B cell (primary cell): ENCODE results near the gene SRBD1. TPM values are rescaled to one million over a fixed set of nuclear protein-coding genes. Genes with fewer than 3 reads are reported as not detected.

ENCODE experiments used
- ATAC-seq: fragments of 200-7000 bp; cut with Tn5 transposase; one replicate; pipeline ENCODE4 v1.10.0; 2021; ENCODE audit warnings: low read depth, mild to moderate bottlenecking, moderate number of reproducible peaks, moderate library complexity
- CTCF ChIA-PET: fragments of 350-600 bp; sonication (Branson Sonifier 250); formaldehyde crosslinking; loops from one replicate; lab custom pipeline; 2021; ENCODE audit warnings: antibody characterized with exemption, inconsistent platforms; lab: Charles Lee
- POLR2A ChIA-PET: fragments of 350-600 bp; sonication (Branson Sonifier 250); formaldehyde crosslinking; loops from one replicate; lab custom pipeline; 2021; ENCODE audit warnings: antibody characterized with exemption; lab: Charles Lee
- DNase-seq: peaks from one replicate; pipeline ENCODE4 v3.0.0; 2013
- H2AFZ ChIP-seq: 2 replicates; pipeline ENCODE4 v1.6.1; 2012; ENCODE audit warnings: mild to moderate bottlenecking, low read depth, low read length; ENCODE audit not compliant: insufficient read depth, poor library complexity, severe bottlenecking
- H3K27ac ChIP-seq, 2 donors: 1 replicate in 1 of 2; 2 replicates in 1 of 2; pipeline ENCODE4 v1.5.1; 2012 to 2013; ENCODE audit warnings: low read length in 2 of 2, mild to moderate bottlenecking in 2 of 2, moderate library complexity in 1 of 2
- H3K27me3 ChIP-seq, 4 experiments: fragments of 200-600 bp in 1 of 4; sonication (generic) in 1 of 4; replicated peaks in 1 of 4; 1 replicate in 2 of 4; 2 replicates in 2 of 4; pipeline versions ENCODE4 v1.6.1 to v1.7.0; 2013 to 2016; ENCODE audit warnings: low read length in 3 of 4, mild to moderate bottlenecking in 2 of 4, mixed read lengths in 1 of 4, moderate library complexity in 1 of 4; ENCODE audit not compliant: insufficient read depth in 4 of 4, control insufficient read depth in 3 of 4; ENCODE audit errors: control extremely low read depth in 1 of 4
- H3K36me3 ChIP-seq, 2 experiments: replicated peaks in 1 of 2; 1 replicate in 1 of 2; 2 replicates in 1 of 2; pipeline versions ENCODE4 v1.6.1 to v1.7.1; 2013; ENCODE audit warnings: low read length in 1 of 2; ENCODE audit not compliant: insufficient read depth in 2 of 2, control insufficient read depth in 1 of 2; ENCODE audit errors: control extremely low read depth in 1 of 2, extremely low read depth in 1 of 2
- H3K4me1 ChIP-seq, 2 donors: fragments of 200-600 bp in 1 of 2; sonication (generic) in 1 of 2; 1 replicate in 1 of 2; 2 replicates in 1 of 2; pipeline versions ENCODE4 v1.5.1 to v1.6.1; 2013 to 2017; ENCODE audit warnings: low read length in 2 of 2; ENCODE audit not compliant: control insufficient read depth in 2 of 2, insufficient read depth in 2 of 2
- H3K4me2 ChIP-seq: replicated peaks from 2 replicates; pipeline ENCODE3; 2012; ENCODE audit warnings: mild to moderate bottlenecking, low read depth, low read length; ENCODE audit not compliant: poor library complexity, severe bottlenecking
- H3K4me3 ChIP-seq, 5 experiments: fragments of 200-600 bp in 1 of 5; sonication (generic) in 1 of 5; 1 replicate in 3 of 5; 2 replicates in 2 of 5; pipeline versions ENCODE4 v1.5.1 to v1.7.0; 2011 to 2016; ENCODE audit warnings: low read length in 4 of 5, mild to moderate bottlenecking in 4 of 5, low read depth in 2 of 5, control low read depth in 1 of 5, moderate library complexity in 1 of 5; ENCODE audit not compliant: insufficient read depth in 1 of 5; ENCODE audit errors: control extremely low read depth in 1 of 5, extremely low read depth in 1 of 5
- H3K79me2 ChIP-seq: fragments of 200-600 bp; sonication (generic); one replicate; pipeline ENCODE4 v1.6.0; 2016; ENCODE audit warnings: low read length; ENCODE audit not compliant: control insufficient read depth, insufficient read depth
- H3K9ac ChIP-seq: fragments of 200-600 bp; sonication (generic); 2 replicates; pipeline ENCODE4 v1.6.1; 2017; ENCODE audit warnings: mild to moderate bottlenecking, low read length, moderate library complexity
- H3K9me3 ChIP-seq, 3 donors: one replicate each; pipeline versions ENCODE4 v1.6.1 to v1.7.1; 2013; ENCODE audit warnings: low read length in 2 of 3; ENCODE audit not compliant: control insufficient read depth in 2 of 3, insufficient read depth in 1 of 3; ENCODE audit errors: control extremely low read depth in 1 of 3
- H4K20me1 ChIP-seq: 2 replicates; pipeline ENCODE4 v1.6.0; 2012; ENCODE audit warnings: mild to moderate bottlenecking, low read length; ENCODE audit not compliant: insufficient read depth, control insufficient read depth, poor library complexity, severe bottlenecking
- H3K27ac Mint-ChIP-seq: one replicate; pipeline ENCODE4 v1.8.0; 2021; ENCODE audit warnings: mixed read lengths
- H3K27me3 Mint-ChIP-seq: one replicate; pipeline ENCODE4 v1.8.0; 2021; ENCODE audit warnings: mixed read lengths
- H3K4me1 Mint-ChIP-seq: one replicate; pipeline ENCODE4 v1.8.0; 2021; ENCODE audit warnings: mixed read lengths
- H3K4me3 Mint-ChIP-seq: one replicate; pipeline ENCODE4 v1.8.0; 2021; ENCODE audit warnings: mixed read lengths
- H3K9me3 Mint-ChIP-seq: one replicate; pipeline ENCODE4 v1.8.0; 2022; ENCODE audit warnings: mixed read lengths; ENCODE audit not compliant: insufficient read depth
- CTCF ChIP-seq: fragments of 200-600 bp; IDR thresholded peaks from one replicate; pipeline ENCODE4 v1.8.0; 2022; ENCODE audit warnings: antibody characterized with exemption, mild to moderate bottlenecking
- EZH2 ChIP-seq: IDR thresholded peaks from 2 replicates; pipeline ENCODE4 v1.6.1; 2012; ENCODE audit warnings: borderline replicate concordance, low read depth, mild to moderate bottlenecking, moderate library complexity, low read length; ENCODE audit not compliant: insufficient read depth, poor library complexity, severe bottlenecking
- WGBS: methylation state at CpG from one replicate; pipeline ENCODE4 v1.1.5; 2013; ENCODE audit warnings: missing lambda C conversion rate; ENCODE audit not compliant: insufficient coverage; 5-methylcytosine and 5-hydroxymethylcytosine counted together
- intact Hi-C: fragments of 100-400 bp; cut with micrococcal nuclease; formaldehyde crosslinking; loops from one replicate; pipeline ENCODE4 v1.10.0; 2022
- polyA plus RNA-seq: library from polyadenylated mRNA; depleted of rRNA; stranded (reverse); fragments of >200 nt; gene quantifications from 2 replicates; pipeline ENCODE4 v1.2.3, GENCODE V29; 2012
- total RNA-seq, 2 donors: library from RNA; stranded (reverse); fragments of 120-200 nt in 1 of 2; gene quantifications; 1 replicate in 1 of 2; 2 replicates in 1 of 2; pipeline versions ENCODE4 v1.2.3 to v1.2.4, GENCODE V29; 2013 to 2022

The SRBD1 gene
- total and polyA plus RNA-seq, 2 donors (not counting 1 experiment from before 2014, with no cell fraction given), result 6.2 to 27.1 TPM

- ATAC-seq (no peak), DNase-seq (no peak)
- H3K27ac Mint-ChIP-seq, result no peak overlapping the region
- no peaks in the 10 kb centered on the region for H3K27me3 Mint-ChIP-seq
- intact Hi-C loops, result no loop called here
- peaks cover 4% of the 10 kb centered on the region for H3K9me3 Mint-ChIP-seq
- H3K4me1 Mint-ChIP-seq, result peaks cover 4% of the 10 kb centered on the region
- H3K4me3 Mint-ChIP-seq, result no peak overlapping the region
- H3K36me3 ChIP-seq, result no peaks in the 10 kb centered on the region
- 100% methylated on average over 1 of the region's 3 CpGs for WGBS
- peaks cover 0 to 4% (median 4%) of the 10 kb centered on the region in 3 donors for H3K9me3 ChIP-seq
- no peaks in the 10 kb centered on the region for H3K27me3 ChIP-seq
- H3K4me2 ChIP-seq, result no peak overlapping the region
- no peak overlapping the region for H3K4me3 ChIP-seq
- no peak overlapping the region for H3K27ac ChIP-seq
- POLR2A ChIA-PET, result no interaction called here
- H3K4me1 ChIP-seq, result no peaks in the 10 kb centered on the region
- H3K79me2 ChIP-seq, result no peaks in the 10 kb centered on the region
- H2AFZ ChIP-seq, result no peak overlapping the region
- no peaks in the 10 kb centered on the region for H4K20me1 ChIP-seq
- no peak overlapping the region for H3K9ac ChIP-seq
- TF ChIP-seq CTCF, result no peak
- no peak for TF ChIP-seq EZH2
- CTCF ChIA-PET, result interaction anchor here (0.6 kb wide), 1 partner anchor 460 kb away, joined by 3 read pairs; no protein-coding TSS in a partner anchor
Observed at GRCh38 chr2:45441571-45441970, 169.5 kb downstream of the SRBD1 start.

- Mint-ChIP-seq H3K9me3 (peaks cover 4% of the 10 kb centered on the region), H3K4me1 (peaks cover 4% of the 10 kb centered on the region), H3K27ac (no peak overlapping the region), H3K4me3 (no peak overlapping the region), H3K27me3 (no peaks in the 10 kb centered on the region)
- ATAC-seq (no peak), DNase-seq (no peak)
- Histone ChIP-seq H4K20me1 (no peaks in the 10 kb centered on the region), H3K4me1 (no peaks in the 10 kb centered on the region), H3K4me3 (no peak overlapping the region), H3K9ac (no peak overlapping the region), H3K27ac (no peak overlapping the region), H3K9me3 (peaks cover 0 to 6% (median 4%) of the 10 kb centered on the region in 3 donors), H3K79me2 (no peaks in the 10 kb centered on the region), H3K27me3 (no peaks in the 10 kb centered on the region), H2AFZ (no peak overlapping the region), H3K4me2 (no peak overlapping the region), H3K36me3 (no peaks in the 10 kb centered on the region)
- 71% methylated on average over 2 of the region's 6 CpGs for WGBS
- intact Hi-C loops, result no loop called here
- ChIA-PET CTCF (no interaction called here), POLR2A (no interaction called here)
- TF ChIP-seq CTCF, result no peak
- TF ChIP-seq EZH2, result no peak
Observed at GRCh38 chr2:45439788-45440773, 171.0 kb downstream of the SRBD1 start.
